Right atrium auricular region (tissue), 2 donors: ENCODE results near the gene PXMP2. TPM values are rescaled to one million over a fixed set of nuclear protein-coding genes. Genes with fewer than 3 reads are reported as not detected.

Experiments
- DNase-seq: peaks from one replicate; pipeline ENCODE4 v3.0.0-alpha.2; 2019; ENCODE audit warnings: low spot score
- H3K27ac ChIP-seq, 2 donors: fragments of 200-600 bp; sonication (generic); 1 replicate in 1 of 2; 2 replicates in 1 of 2; pipeline ENCODE4 v1.5.1; 2016 to 2019
- H3K27me3 ChIP-seq, 2 donors: fragments of 200-600 bp; sonication (generic); one replicate each; pipeline versions ENCODE4 v1.5.1 to v1.6.0; 2017 to 2019
- H3K36me3 ChIP-seq: fragments of 200-600 bp; sonication (generic); one replicate; pipeline ENCODE4 v1.5.1; 2016
- H3K4me1 ChIP-seq, 2 donors: fragments of 200-600 bp; sonication (generic); one replicate each; pipeline versions ENCODE4 v1.5.1 to v1.6.0; 2017 to 2019
- H3K4me3 ChIP-seq, 2 donors: fragments of 200-600 bp; sonication (generic); 1 replicate in 1 of 2; 2 replicates in 1 of 2; pipeline ENCODE4 v1.5.1; 2017 to 2019; ENCODE audit warnings: mild to moderate bottlenecking in 1 of 2, moderate library complexity in 1 of 2
- H3K9me3 ChIP-seq, 2 donors: fragments of 200-600 bp; sonication (generic); one replicate each; pipeline ENCODE4 v1.5.1; 2019
- total RNA-seq, 2 donors: library from RNA; depleted of rRNA; stranded (reverse); fragments of >200 nt; gene quantifications; one replicate each; pipeline ENCODE4 v1.1.0, GENCODE V29; 2016
- TF ChIP-seq, protein P1 (sequence below), 2 donors: fragments of 200-600 bp; sonication (generic); IDR thresholded peaks; one replicate each; pipeline ENCODE4 v1.5.1; 2019; ENCODE audit warnings: antibody characterized with exemption in 2 of 2

The PXMP2 gene
- total RNA-seq, 2 donors from 2014 or later = 43.0 to 65.7 TPM

DNA sequence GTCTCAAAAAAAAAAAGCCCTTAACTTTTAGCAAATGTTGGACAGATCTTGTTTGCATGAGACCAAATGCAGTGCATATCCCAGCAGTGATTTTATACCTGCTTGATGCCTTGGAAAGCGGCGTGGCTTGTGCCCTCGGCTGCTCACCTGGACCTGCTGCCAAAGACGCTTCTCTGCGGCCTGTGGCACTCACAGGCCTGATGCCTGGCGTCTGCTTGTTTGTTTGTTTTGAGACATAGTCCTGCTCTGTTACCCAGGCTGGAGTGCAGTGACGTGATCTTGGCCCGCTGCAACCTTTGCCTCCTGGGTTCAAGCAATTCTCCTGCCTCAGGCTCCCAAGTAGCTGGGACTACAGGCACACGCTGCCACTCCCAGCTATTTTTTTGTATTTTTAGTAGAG, 28.5 kb downstream of the PXMP2 start:
- DNase-seq = no peak
- TF ChIP-seq, protein P1, sequence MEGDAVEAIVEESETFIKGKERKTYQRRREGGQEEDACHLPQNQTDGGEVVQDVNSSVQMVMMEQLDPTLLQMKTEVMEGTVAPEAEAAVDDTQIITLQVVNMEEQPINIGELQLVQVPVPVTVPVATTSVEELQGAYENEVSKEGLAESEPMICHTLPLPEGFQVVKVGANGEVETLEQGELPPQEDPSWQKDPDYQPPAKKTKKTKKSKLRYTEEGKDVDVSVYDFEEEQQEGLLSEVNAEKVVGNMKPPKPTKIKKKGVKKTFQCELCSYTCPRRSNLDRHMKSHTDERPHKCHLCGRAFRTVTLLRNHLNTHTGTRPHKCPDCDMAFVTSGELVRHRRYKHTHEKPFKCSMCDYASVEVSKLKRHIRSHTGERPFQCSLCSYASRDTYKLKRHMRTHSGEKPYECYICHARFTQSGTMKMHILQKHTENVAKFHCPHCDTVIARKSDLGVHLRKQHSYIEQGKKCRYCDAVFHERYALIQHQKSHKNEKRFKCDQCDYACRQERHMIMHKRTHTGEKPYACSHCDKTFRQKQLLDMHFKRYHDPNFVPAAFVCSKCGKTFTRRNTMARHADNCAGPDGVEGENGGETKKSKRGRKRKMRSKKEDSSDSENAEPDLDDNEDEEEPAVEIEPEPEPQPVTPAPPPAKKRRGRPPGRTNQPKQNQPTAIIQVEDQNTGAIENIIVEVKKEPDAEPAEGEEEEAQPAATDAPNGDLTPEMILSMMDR (IDR thresholded peaks at IDR 0.05) = no peak
- Histone ChIP-seq H3K27me3 (no peaks in the 10 kb centered on the region), H3K4me3 (no peak overlapping the region), H3K27ac (no peak overlapping the region), H3K9me3 (no peaks in the 10 kb centered on the region), H3K36me3 (peaks cover 42% of the 10 kb centered on the region), H3K4me1 (peaks cover 0 to 10% of the 10 kb centered on the region in 2 donors)

DNA sequence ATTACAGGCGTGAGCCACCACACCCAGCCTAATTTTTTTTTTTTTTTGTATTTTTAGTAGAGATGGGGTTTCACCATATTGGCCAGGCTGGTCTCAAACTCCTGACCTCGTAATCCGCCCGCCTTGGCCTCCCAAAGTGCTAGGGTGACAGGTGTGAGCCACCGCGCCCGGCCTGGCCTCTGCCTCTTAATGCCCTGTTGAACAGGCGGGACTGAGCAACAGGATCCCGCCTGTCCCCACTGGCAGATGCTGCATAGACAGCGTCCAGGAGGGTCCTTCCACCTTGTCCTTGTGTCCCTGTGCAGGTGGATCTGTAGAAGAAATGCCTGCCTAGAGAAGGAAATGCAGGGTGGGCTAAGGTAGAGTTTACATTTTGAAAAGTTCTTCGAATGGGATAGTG, 29.0 kb downstream of the PXMP2 start:
- TF ChIP-seq, protein P1 (IDR thresholded peaks at IDR 0.05) = no peak
- H3K36me3 ChIP-seq = peaks cover 47% of the 10 kb centered on the region
- no peak for DNase-seq

GRCh38 chr12:132717011-132717410, 29.6 kb downstream of the PXMP2 start:
- H3K36me3 ChIP-seq = peaks cover 48% of the 10 kb centered on the region
- TF ChIP-seq, protein P1 (IDR thresholded peaks at IDR 0.05) = no peak
- H3K9me3 ChIP-seq = no peaks in the 10 kb centered on the region
- H3K4me3 ChIP-seq = no peak overlapping the region
- no peak overlapping the region for H3K27ac ChIP-seq
- H3K4me1 ChIP-seq = peaks cover 0 to 1% of the 10 kb centered on the region in 2 donors
- H3K27me3 ChIP-seq = no peaks in the 10 kb centered on the region
- no peak for DNase-seq

More for the DNA sequence above, 29.0 kb downstream of the PXMP2 start:
- peaks cover 0 to 8% of the 10 kb centered on the region in 2 donors for H3K4me1 ChIP-seq
- H3K9me3 ChIP-seq = no peaks in the 10 kb centered on the region
- no peak overlapping the region for H3K27ac ChIP-seq
- no peaks in the 10 kb centered on the region for H3K27me3 ChIP-seq
- no peak overlapping the region for H3K4me3 ChIP-seq

DNA sequence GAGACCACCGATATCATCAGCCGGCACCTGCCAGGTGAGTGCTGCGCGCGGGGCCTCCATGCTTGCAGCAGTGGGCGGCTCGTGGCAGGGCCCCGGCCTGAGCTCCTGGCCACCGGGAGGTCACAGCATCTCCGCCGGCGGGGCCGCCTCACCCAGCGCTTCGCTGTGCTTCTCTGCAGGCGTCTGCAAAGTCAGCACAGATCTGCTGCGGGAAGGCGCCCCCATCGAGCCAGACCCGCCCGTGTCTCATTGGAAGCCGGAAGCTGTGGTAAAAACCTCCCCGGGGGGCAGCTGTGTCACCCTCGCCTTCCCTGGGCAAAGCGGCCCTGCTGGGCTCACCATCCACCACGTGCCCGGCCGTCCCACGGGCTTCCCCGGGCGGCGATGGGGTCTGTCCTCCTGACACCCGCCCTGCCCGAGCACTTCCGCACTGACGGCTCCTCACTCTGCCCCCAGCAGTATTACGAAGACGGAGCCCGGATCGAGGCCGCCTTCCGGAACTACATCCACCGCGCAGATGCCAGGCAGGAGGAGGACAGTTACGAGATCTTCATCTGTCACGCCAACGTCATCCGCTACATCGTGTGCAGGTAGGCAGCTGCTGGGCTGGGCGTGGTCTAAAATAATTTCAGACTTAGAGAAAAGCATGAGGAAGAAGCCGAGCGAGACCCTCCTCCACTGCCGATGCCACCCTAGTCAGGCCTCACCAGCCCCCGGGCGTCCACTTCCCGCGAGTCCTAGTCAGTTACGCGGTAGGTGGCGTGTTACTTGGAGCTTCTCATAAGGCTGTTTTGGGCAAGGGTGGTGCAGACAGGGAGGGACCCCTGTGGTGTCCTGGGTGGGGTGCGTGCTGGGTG, 30.4 kb downstream of the PXMP2 start:
- Histone ChIP-seq H3K36me3 (peaks cover 53% of the 10 kb centered on the region), H3K9me3 (no peaks in the 10 kb centered on the region), H3K4me1 (peaks cover 0 to 2% of the 10 kb centered on the region in 2 donors), H3K27me3 (no peaks in the 10 kb centered on the region), H3K27ac (no peak overlapping the region), H3K4me3 (no peak overlapping the region)
- no peak for DNase-seq
- TF ChIP-seq, protein P1 (IDR thresholded peaks at IDR 0.05) = no peak

DNA sequence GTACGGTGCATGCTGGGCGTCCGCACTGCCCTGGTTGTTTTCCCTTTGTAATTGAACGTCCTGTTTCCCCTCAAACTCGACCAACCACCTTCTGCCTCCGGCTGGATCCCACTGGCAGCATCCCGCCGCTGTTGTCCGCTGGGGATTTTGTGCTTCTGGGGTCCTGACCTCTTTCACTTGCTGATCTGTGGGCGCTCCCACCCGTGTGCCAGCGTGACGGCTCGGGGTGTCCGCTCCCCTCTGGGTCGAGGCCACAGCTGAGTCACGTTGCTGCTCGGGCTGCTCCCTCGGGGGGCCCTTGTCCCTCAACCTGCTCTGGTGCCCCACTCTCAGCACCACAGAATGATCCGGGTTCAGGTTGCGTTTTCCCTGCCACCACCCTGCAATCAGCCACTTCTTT, 31.3 kb downstream of the PXMP2 start:
- H3K36me3 ChIP-seq = peaks cover 60% of the 10 kb centered on the region
- TF ChIP-seq, protein P1 (IDR thresholded peaks at IDR 0.05) = no peak
- no peaks in the 10 kb centered on the region for H3K9me3 ChIP-seq
- H3K27me3 ChIP-seq = no peaks in the 10 kb centered on the region
- peaks cover 0 to 3% of the 10 kb centered on the region in 2 donors for H3K4me1 ChIP-seq
- H3K4me3 ChIP-seq = no peak overlapping the region
- H3K27ac ChIP-seq = no peak overlapping the region
- DNase-seq = no peak
